Mesothelial cell of epicardium (in vitro differentiated cells): ENCODE data around the gene FBXL4. TPM values are rescaled to one million over a fixed set of nuclear protein-coding genes. Genes with fewer than 3 reads are reported as not detected.

Experiments
- DNase-seq, 2 experiments: peaks; one replicate each; pipeline ENCODE4 v3.0.0; 2021; ENCODE audit warnings: low spot score in 2 of 2; ENCODE audit not compliant: unreplicated experiment in 2 of 2
- H3K27ac Mint-ChIP-seq: 2 replicates; pipeline ENCODE4 v1.8.0; 2021; ENCODE audit warnings: mixed read lengths
- H3K27me3 Mint-ChIP-seq: 2 replicates; pipeline ENCODE4 v1.8.0; 2021; ENCODE audit warnings: low read depth, mixed read lengths
- H3K36me3 Mint-ChIP-seq: 2 replicates; pipeline ENCODE4 v1.8.0; 2021; ENCODE audit warnings: mixed read lengths
- H3K4me1 Mint-ChIP-seq: 2 replicates; pipeline ENCODE4 v1.8.0; 2021; ENCODE audit warnings: mixed read lengths
- H3K4me3 Mint-ChIP-seq: 2 replicates; pipeline ENCODE4 v1.8.0; 2021; ENCODE audit warnings: mild to moderate bottlenecking, moderate library complexity, mixed read lengths
- H3K9me3 Mint-ChIP-seq: 2 replicates; pipeline ENCODE4 v1.8.0; 2021; ENCODE audit warnings: mixed read lengths
- total RNA-seq: library from RNA; stranded (reverse); gene quantifications from 3 replicates; pipeline ENCODE4 v1.2.1, GENCODE V29; 2021
- TF ChIP-seq, protein P1 (sequence below): fragments of 200-600 bp; sonication (generic); IDR thresholded peaks from one replicate; pipeline ENCODE4 v1.5.0; 2021; ENCODE audit warnings: antibody characterized with exemption; ENCODE audit not compliant: unreplicated experiment

The FBXL4 gene
- total RNA-seq, 1 donor from 2014 or later: 21.2 TPM

- TF ChIP-seq, protein P1, sequence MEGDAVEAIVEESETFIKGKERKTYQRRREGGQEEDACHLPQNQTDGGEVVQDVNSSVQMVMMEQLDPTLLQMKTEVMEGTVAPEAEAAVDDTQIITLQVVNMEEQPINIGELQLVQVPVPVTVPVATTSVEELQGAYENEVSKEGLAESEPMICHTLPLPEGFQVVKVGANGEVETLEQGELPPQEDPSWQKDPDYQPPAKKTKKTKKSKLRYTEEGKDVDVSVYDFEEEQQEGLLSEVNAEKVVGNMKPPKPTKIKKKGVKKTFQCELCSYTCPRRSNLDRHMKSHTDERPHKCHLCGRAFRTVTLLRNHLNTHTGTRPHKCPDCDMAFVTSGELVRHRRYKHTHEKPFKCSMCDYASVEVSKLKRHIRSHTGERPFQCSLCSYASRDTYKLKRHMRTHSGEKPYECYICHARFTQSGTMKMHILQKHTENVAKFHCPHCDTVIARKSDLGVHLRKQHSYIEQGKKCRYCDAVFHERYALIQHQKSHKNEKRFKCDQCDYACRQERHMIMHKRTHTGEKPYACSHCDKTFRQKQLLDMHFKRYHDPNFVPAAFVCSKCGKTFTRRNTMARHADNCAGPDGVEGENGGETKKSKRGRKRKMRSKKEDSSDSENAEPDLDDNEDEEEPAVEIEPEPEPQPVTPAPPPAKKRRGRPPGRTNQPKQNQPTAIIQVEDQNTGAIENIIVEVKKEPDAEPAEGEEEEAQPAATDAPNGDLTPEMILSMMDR: no peak
- no peaks in the 10 kb centered on the region for H3K9me3 Mint-ChIP-seq
- peaks cover 97% of the 10 kb centered on the region for H3K27me3 Mint-ChIP-seq
- no peak for DNase-seq
- no peak overlapping the region for H3K27ac Mint-ChIP-seq
- H3K36me3 Mint-ChIP-seq: no peaks in the 10 kb centered on the region
- H3K4me3 Mint-ChIP-seq: no peak overlapping the region
- H3K4me1 Mint-ChIP-seq: peaks cover 36% of the 10 kb centered on the region
Observed at GRCh38 chr6:98830146-98830545, 117.6 kb downstream of the FBXL4 start.

GRCh38 chr6:98828941-98829411 is 118.8 kb downstream of the FBXL4 start:
- no peak for DNase-seq
- TF ChIP-seq, protein P1: no peak
- H3K4me1 Mint-ChIP-seq: peaks cover 39% of the 10 kb centered on the region
- no peaks in the 10 kb centered on the region for H3K9me3 Mint-ChIP-seq
- H3K27me3 Mint-ChIP-seq: peaks cover 99% of the 10 kb centered on the region
- H3K4me3 Mint-ChIP-seq: no peak overlapping the region
- H3K27ac Mint-ChIP-seq: no peak overlapping the region
- no peaks in the 10 kb centered on the region for H3K36me3 Mint-ChIP-seq

DNA sequence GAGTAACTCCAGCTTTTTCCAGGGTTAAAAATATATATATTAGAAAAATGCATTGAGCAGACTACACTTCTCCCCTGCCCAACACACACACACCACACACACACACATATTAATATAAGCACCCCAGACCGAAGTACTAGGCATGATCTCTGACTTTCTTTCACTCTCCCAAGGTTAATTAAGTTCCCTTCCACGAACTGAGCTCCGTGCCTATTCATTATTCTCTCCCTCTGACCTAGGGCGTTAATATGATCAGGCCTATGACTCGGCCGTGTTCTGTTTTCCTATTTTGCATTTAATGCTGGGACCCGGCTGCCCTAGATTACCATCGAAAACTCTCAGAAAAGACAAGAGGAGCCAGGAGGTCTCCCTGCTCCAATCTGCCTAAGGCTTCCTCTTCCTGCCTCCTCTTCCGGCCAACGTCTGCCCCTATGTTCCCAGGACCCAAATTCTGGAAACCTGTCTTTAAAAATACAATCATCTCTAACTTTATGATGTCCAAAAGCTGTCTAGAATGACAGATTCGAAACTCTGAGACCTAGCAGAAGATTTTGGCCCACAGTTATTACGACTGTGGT is 119.4 kb downstream of the FBXL4 start:
- Mint-ChIP-seq H3K9me3 (no peaks in the 10 kb centered on the region), H3K27ac (no peak overlapping the region), H3K27me3 (peaks cover 99% of the 10 kb centered on the region), H3K4me3 (no peak overlapping the region), H3K4me1 (peaks cover 36% of the 10 kb centered on the region), H3K36me3 (no peaks in the 10 kb centered on the region)
- DNase-seq: no peak
- TF ChIP-seq, protein P1: no peak

DNA sequence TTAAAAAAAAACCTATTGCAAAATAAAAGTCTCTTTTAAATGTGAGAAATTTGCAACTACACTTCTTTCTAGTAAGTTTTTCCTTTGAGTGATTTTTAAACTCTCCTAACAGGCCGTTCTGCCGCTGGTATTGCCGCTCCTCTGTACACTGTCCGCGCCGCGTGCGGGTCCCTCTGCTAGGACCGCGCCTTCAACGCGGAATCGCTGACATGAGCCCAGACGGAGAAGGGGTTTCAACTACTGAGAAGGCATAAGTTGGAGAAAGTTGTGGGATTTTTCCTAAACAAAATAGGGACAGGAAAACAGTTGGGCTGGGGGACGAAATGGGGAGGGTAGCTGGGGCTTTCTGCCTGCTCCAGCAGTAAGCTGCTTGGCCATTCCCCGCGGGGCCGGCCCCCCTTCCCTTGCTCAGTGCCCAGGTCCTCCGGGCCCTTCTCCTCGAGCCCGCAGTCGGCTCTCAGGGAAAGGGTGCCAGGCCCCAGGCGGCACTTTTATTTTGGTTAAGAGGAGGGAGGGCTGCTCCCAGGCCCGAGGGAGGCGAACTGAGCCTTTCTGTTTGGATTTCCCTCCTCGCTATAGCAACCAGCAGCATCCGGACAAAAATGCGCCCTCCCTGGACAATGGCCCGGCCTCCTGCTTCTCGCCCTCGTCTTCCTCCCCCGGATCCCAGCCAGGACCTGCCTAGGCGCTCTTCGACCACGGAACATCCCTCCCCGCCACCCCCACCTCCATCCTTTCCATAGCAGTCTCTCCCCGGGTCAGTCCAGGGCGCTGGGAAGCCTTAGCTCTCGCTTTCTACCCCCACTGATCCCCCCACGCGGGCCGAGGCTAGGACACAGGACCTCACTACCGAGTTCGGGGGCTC is 120.2 kb downstream of the FBXL4 start:
- TF ChIP-seq, protein P1: no peak
- H3K9me3 Mint-ChIP-seq: no peaks in the 10 kb centered on the region
- no peak for DNase-seq
- peaks cover 29% of the 10 kb centered on the region for H3K4me1 Mint-ChIP-seq
- H3K27ac Mint-ChIP-seq: no peak overlapping the region
- no peaks in the 10 kb centered on the region for H3K36me3 Mint-ChIP-seq
- H3K27me3 Mint-ChIP-seq: peaks cover 98% of the 10 kb centered on the region
- H3K4me3 Mint-ChIP-seq: no peak overlapping the region

- Mint-ChIP-seq H3K27ac (no peak overlapping the region), H3K9me3 (no peaks in the 10 kb centered on the region), H3K4me3 (no peak overlapping the region), H3K4me1 (peaks cover 17% of the 10 kb centered on the region), H3K36me3 (no peaks in the 10 kb centered on the region), H3K27me3 (peaks cover 97% of the 10 kb centered on the region)
- TF ChIP-seq, protein P1: no peak
- DNase-seq: no peak
Observed at GRCh38 chr6:98825600-98826230, 122.0 kb downstream of the FBXL4 start.
